Activated gamma-delta T cell (primary cell): ENCODE measurements around the gene DHRS7.

ENCODE experiments used
- DNase-seq: peaks from one replicate; lab custom pipeline; 2025; lab: John Stamatoyannopoulos, UW

DHRS7 gene

GRCh38 chr14:60184905-60185555 is 19.8 kb upstream of the DHRS7 start:
- no peak for DNase-seq

DNA sequence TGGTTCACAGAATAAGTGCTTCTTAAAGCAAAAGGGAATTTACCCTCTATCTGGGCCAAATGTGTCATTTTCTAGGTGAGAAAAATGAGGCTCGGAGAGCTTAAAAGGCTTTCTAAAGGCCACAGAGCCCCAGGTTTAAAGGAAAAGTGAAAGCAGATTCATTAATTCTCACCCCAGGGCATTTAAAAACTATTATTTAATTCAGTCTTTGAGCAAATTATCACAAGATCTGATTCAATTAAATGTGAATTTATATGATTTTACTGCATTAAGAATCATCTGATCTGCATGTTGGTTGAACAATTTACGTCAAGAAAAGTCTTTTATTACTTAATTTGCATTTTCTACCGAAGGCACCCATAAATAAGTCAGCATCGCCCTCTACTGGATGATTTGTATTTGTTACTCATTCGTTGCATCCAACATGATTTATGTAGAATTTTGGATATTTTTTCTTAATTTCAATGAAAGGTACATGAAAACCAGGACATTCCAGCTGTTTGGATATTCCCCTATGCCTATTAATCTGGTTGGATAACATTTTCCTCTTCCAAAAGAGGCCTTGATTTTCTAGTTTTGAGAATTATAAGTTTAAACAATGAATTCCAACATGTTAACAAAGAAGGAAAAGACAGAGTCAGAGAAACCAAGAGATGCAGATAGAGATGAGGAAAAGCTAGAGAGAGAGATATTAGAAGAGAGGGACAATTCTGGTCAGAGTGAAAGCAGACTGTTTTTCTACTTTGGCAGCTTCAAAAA is 19.1 kb upstream of the DHRS7 start:
- no peak for DNase-seq

GRCh38 chr14:60183741-60184140 is 18.5 kb upstream of the DHRS7 start:
- no peak for DNase-seq

DNA sequence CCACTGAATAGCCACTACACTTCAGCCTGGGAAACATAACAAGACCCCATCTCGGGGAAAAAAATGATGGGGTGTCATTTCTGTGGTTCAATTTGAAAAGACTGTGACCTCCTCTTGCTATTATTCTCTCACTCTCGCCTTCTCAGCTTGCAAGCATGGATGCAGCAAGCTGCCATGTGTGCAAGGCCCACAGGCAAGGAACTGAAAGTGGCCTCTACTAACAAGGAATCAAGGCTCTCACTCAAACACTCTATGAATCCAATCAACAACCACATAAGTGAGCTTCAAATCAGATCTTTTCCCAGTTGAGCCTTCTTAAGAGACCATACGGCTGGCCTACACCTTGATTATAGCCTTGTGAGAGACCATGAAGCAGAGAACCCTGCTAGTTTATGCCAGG is 17.9 kb upstream of the DHRS7 start:
- DNase-seq, result no peak

GRCh38 chr14:60179431-60179869 is 14.3 kb upstream of the DHRS7 start:
- no peak for DNase-seq

DNA sequence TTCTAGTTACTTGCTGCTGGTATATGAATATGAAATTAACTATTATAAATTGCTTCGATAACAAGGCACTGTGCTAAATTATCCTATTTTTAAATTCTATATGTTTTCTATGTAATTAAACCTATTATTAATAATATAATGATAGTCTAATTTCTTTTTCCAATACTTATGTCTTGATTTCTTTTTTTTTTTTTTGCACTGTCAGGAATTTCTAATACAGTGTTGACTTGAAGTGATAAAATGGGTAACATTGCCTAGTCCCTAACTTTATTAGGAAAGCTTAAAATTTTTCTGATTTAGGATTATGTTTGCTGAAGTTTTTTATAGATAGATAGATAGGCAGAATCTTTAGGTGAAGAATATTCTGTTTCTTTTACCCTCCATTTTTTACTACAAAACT is 13.6 kb upstream of the DHRS7 start:
- DNase-seq, result no peak

- no peak for DNase-seq
These were observed 13.0 kb upstream of the DHRS7 start for GRCh38 chr14:60178164-60178563.

DNA sequence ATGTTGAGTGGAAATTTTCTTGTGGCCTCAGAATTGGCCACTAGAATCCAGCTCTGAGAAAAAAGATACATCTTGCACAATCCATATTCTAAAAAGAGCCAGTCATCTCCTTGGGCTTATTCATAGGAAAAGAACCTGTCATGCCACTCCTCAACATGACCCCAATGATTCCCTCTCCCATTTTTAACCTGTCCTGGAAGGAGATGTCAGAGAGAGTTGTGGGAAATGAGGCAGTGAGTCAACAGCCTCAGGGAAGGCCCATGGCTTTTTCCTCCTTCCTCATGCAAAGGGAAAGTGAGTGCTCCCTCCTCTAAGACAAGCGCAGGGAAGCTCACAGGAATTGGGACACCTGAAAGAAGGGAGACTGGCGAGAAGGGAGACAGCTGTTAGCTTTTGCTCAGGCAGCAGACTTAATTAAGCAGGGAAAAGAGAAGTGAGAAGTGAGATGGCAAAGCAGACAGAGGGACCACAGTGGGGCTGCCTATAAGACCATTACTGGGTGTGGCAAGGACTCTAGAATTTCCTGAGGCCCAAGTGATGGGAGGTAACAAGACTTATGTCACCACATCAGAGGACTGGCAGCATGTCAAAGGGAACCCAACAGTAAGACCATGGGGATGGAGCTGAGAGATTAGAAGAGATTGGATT is 10.2 kb upstream of the DHRS7 start:
- no peak for DNase-seq

GRCh38 chr14:60174352-60175254 is 9.4 kb upstream of the DHRS7 start:
- no peak for DNase-seq

- no peak for DNase-seq
These were observed 6.5 kb upstream of the DHRS7 start for GRCh38 chr14:60171690-60172089.

- no peak for DNase-seq
These were observed 5.8 kb upstream of the DHRS7 start for GRCh38 chr14:60170948-60171347.

- no peak for DNase-seq
These were observed 4.5 kb upstream of the DHRS7 start for GRCh38 chr14:60169722-60170121.

GRCh38 chr14:60166142-60166541 is 944 bp upstream of the DHRS7 start:
- DNase-seq, result no peak

DNA sequence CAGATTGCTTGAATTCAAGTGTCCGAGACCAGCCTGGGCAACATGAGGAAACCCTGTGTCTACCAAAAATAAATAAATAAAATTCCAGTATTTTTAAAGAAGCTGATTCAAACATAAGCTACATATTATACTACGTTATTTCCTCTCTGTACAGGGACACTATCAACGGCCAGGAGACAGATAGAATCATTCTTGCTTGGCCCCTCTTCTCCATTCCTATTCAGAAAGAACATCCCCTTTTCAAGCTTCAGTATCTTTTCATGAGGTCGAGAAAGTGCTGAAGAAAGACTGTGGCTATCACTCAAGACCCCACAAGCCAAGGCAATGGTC is 314 bp upstream of the DHRS7 start:
- DNase-seq, result no peak

DNA sequence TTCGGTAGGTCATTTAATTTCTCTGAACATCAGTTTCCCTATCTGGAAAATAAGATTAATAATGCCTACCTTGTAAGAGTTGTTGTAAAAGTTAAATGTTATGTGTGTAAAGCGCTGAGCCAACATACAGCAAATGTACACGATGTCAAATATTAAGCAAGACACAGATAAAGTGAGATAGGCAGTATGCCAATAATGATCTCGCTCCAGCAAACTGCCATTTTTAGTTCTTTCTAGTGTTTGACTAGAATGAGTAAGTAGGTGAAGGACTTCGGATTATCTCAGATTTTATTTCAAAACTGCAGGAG is 840 bp downstream of the DHRS7 start:
- DNase-seq, result no peak

GRCh38 chr14:60163693-60164092 is 1.5 kb downstream of the DHRS7 start:
- no peak for DNase-seq

DNA sequence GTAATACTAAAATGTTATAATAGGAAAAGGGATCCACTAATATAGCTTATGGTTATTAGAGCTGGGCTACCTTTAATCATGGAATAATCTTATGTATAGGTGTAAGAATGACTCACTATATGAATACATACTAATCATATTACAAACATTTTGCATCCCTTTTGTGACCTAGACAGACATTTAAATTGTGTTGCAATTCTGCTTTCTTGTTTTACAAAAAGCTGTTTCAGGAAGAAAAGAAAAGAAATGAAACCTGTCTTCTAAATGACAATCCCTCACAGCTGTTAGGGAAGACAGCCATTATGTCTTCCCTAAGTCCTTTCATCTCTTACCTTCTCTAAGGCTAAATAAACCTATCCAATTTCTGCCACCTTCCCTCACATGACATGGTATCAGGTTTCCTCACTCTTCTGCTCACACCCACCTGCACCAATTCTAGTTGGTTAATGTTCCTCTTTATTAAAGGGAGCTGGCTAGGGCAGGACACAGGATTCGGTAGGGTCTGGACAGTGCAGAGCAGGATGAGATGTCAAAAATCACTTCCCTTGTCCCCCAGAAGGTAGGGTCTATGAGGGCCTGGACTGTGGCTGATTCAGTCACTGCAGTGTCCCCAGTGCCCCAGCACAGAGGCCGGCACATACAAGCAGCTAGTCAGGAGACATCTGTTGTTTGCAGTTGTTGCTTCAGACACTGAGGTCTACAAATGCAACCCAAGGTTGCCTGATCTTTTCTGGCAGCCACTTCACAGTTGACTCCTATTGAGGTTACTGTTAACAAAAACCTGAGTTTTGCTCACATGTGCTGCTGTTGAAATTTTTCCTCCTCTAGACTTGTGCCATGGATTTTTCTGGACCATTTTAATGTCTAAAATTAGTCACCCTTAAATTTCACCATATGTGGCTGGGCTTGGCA is 3.7 kb downstream of the DHRS7 start:
- no peak for DNase-seq

- no peak for DNase-seq
These were observed 4.8 kb downstream of the DHRS7 start for GRCh38 chr14:60160422-60160821.

GRCh38 chr14:60154671-60155070 is 10.5 kb downstream of the DHRS7 start:
- no peak for DNase-seq

DNA sequence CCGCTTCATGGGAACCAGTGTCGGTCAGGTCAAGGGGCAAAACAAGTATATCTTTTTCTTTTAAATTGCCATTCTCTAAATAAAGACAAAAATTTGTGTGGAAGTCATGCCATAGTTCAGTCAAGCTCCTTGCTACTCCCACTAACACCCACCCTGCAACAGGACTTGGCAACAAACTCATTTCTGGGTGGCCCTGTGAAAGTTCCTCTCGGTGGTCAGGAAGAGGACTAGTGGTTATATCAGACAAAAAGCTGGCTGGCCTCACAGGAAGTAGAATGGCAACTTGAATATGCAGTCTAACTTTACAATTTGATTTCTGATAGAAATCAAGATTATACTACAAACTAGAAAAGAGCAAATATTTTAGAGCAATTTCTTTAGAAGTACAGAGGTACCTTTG is 11.2 kb downstream of the DHRS7 start:
- no peak for DNase-seq

DNA sequence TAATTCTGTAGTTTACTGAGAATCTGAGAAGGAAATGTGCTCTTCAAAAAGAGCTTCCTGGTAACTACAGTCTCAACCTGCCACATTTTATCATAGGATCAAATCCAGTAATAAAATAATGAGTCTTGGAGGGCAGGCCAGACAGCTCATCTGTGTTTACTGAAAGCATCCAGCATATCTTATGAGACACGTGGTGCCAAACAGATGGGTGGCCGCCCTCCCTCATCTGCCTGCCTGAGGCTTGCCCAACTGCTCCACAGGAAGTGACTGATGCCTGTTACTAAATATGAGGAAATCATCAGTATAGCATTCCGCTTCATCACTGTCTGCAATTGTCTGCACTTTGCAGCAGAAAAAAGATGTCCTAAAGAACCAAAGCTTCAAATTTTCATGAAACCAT is 13.5 kb downstream of the DHRS7 start:
- peak; percentile 26 for DNase-seq
